MM.1S (cell line): ENCODE results near the gene PTTG1IP.
A peak's percentile ranks its signal among the peaks of the same experiment; 100 is the strongest.

Experiments
- CTCF ChIP-seq: fragments of 300-600 bp; sonication (generic); IDR thresholded peaks from 2 replicates; pipeline ENCODE4 v1.5.1; 2016; ENCODE audit warnings: antibody characterized with exemption, low read length, mixed read lengths
- EZH2 ChIP-seq: fragments of 300-600 bp; sonication (generic); optimal IDR thresholded peaks from 2 replicates; pipeline ENCODE3; 2017; ENCODE audit warnings: low read depth, mild to moderate bottlenecking, antibody characterized with exemption, low read length, mixed read lengths

- TF ChIP-seq CTCF: no peak
- peak; percentile 36 for TF ChIP-seq EZH2
Observed at GRCh38 chr21:44897326-44898010, 24.0 kb upstream of the PTTG1IP start.
